GM18868 (cell line): ENCODE measurements around the gene SEPSECS.
"Not testable (repeated sequence)": the region's sequence is repeated elsewhere in the genome, so short reads cannot be mapped to it uniquely, and the experiment has no call there.

ENCODE experiments used
- ATAC-seq: cut with Tn5 transposase; IDR thresholded peaks from one replicate; pipeline ENCODE4 v1.9.1; 2021; ENCODE audit warnings: mild to moderate bottlenecking, moderate library complexity; ENCODE audit not compliant: unreplicated experiment

The SEPSECS gene

GRCh38 chr4:25088093-25088952, 71.9 kb downstream of the SEPSECS start:
- ATAC-seq: peak; percentile 66

GRCh38 chr4:25085671-25086070, 74.6 kb downstream of the SEPSECS start:
- ATAC-seq: no peak

- ATAC-seq: not testable (repeated sequence)
Observed at GRCh38 chr4:25083441-25083840, 76.8 kb downstream of the SEPSECS start.

GRCh38 chr4:25081866-25082471, 78.3 kb downstream of the SEPSECS start:
- no peak for ATAC-seq

- ATAC-seq: no peak
Observed at GRCh38 chr4:25080571-25080970, 79.7 kb downstream of the SEPSECS start.

GRCh38 chr4:25078523-25078922, 81.7 kb downstream of the SEPSECS start:
- ATAC-seq: no peak

- no peak for ATAC-seq
Observed at GRCh38 chr4:25076625-25077398, 83.4 kb downstream of the SEPSECS start.

GRCh38 chr4:25075851-25076250, 84.4 kb downstream of the SEPSECS start:
- ATAC-seq: no peak

GRCh38 chr4:25075129-25075528, 85.1 kb downstream of the SEPSECS start:
- ATAC-seq: no peak

- no peak for ATAC-seq
Observed at GRCh38 chr4:25070545-25070944, 89.7 kb downstream of the SEPSECS start.
